NT2/D1 (cell line): ENCODE results near the gene NHS.

ENCODE experiments used
- DNase-seq: peaks from one replicate; pipeline ENCODE4 v3.0.0-alpha.2; 2011; ENCODE audit warnings: low read depth, low spot score
- H3K27me3 ChIP-seq: 2 replicates; pipeline ENCODE4 v1.6.0; 2011; ENCODE audit warnings: mild to moderate bottlenecking; ENCODE audit not compliant: insufficient read length, insufficient read depth
- H3K36me3 ChIP-seq: 2 replicates; pipeline ENCODE4 v1.6.1; 2011; ENCODE audit warnings: mild to moderate bottlenecking, low read length, mixed read lengths; ENCODE audit not compliant: insufficient read depth, insufficient read length
- H3K4me1 ChIP-seq: 2 replicates; pipeline ENCODE4 v1.5.1; 2011; ENCODE audit not compliant: insufficient read depth, insufficient read length
- H3K4me3 ChIP-seq: 2 replicates; pipeline ENCODE4 v1.5.1; 2011; ENCODE audit warnings: low read depth; ENCODE audit not compliant: insufficient read length
- H3K9ac ChIP-seq: 2 replicates; pipeline ENCODE4 v1.6.0; 2011; ENCODE audit warnings: low read depth; ENCODE audit not compliant: insufficient read length
- H3K9me3 ChIP-seq: 2 replicates; pipeline ENCODE4 v1.5.1; 2011; ENCODE audit warnings: mild to moderate bottlenecking, low read length; ENCODE audit not compliant: insufficient read depth
- SUZ12 ChIP-seq: IDR thresholded peaks from 2 replicates; pipeline ENCODE4 v1.6.1; 2011; ENCODE audit not compliant: insufficient read length, insufficient read depth; ENCODE audit errors: extremely low read depth
- YY1 ChIP-seq: IDR thresholded peaks from 2 replicates; pipeline ENCODE4 v1.6.1; 2011; ENCODE audit not compliant: insufficient read length, insufficient read depth
- ZNF274 ChIP-seq: IDR thresholded peaks from 2 replicates; pipeline ENCODE4 v1.6.1; 2011; ENCODE audit warnings: mild to moderate bottlenecking, low read depth, low read length

NHS gene

DNA sequence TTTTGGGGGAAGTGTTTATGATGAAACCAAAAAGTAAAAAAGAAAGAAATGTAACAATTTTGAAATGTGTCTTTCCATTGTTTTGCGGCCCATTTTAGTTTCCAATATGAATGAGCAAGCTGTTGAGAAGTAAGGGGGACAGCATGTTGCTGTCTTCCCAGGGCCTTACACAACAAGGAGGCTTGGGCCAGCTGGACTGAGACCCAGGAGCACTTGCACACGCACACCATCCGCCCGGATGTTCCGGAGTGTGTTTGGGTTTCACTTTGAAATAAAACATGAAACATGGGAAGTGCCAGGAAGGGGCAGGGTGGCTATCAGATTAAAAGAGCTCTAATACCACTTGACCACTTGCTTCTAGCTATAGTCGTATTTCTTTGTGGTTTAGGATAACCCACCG is 144.4 kb downstream of the NHS start:
- DNase-seq: no peak

DNA sequence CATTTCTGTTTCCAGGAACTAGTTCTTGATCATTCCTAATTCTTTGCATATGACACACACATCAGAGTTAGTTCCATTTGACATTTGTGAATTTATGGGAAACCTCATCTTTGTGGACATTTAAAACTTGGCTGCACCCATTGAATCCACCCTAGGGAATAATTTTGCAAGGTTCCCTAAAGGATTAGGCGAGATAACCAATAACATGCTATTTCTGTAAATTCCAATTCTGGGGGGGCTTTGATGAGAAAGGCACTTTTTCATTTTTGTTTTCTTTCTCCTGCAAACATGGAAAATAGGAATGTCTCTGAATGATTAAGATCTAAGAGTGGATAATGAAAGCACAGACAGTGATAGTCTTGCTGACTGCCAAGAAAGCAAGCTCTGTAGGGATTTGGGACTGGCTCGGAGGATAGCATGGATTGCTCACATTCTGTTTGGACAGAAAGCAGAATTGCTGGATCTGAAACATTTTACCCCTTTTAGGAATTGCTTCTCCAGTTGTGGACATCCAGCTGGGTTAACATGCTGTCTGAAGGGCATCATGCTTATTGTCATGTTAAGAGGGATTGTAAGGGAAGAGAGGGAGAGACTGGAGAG is 145.1 kb downstream of the NHS start:
- peaks cover 8% of the 10 kb centered on the region for H3K9me3 ChIP-seq
- H3K27me3 ChIP-seq: no peaks in the 10 kb centered on the region
- no peak for DNase-seq
- no peaks in the 10 kb centered on the region for H3K36me3 ChIP-seq
- no peak for TF ChIP-seq ZNF274
- TF ChIP-seq YY1: no peak
- no peak overlapping the region for H3K9ac ChIP-seq
- H3K4me1 ChIP-seq: peaks cover 5% of the 10 kb centered on the region
- no peak overlapping the region for H3K4me3 ChIP-seq

More for the DNA sequence above, 144.4 kb downstream of the NHS start:
- H3K27me3 ChIP-seq: no peaks in the 10 kb centered on the region
- H3K4me1 ChIP-seq: peaks cover 5% of the 10 kb centered on the region
- peaks cover 8% of the 10 kb centered on the region for H3K9me3 ChIP-seq
- TF ChIP-seq SUZ12: no peak
- no peak for TF ChIP-seq YY1
- TF ChIP-seq ZNF274: no peak
- no peaks in the 10 kb centered on the region for H3K36me3 ChIP-seq
- H3K9ac ChIP-seq: no peak overlapping the region
- H3K4me3 ChIP-seq: no peak overlapping the region

- peak overlapping the region; percentile 47 for H3K9ac ChIP-seq
- no peaks in the 10 kb centered on the region for H3K27me3 ChIP-seq
- no peak for DNase-seq
- no peak for TF ChIP-seq ZNF274
- no peak for TF ChIP-seq SUZ12
- TF ChIP-seq YY1: no peak
- peaks cover 8% of the 10 kb centered on the region for H3K9me3 ChIP-seq
- H3K4me3 ChIP-seq: no peak overlapping the region
- peaks cover 7% of the 10 kb centered on the region for H3K4me1 ChIP-seq
- no peaks in the 10 kb centered on the region for H3K36me3 ChIP-seq
Observed at GRCh38 chrX:17521871-17522693, 147.1 kb downstream of the NHS start.

DNA sequence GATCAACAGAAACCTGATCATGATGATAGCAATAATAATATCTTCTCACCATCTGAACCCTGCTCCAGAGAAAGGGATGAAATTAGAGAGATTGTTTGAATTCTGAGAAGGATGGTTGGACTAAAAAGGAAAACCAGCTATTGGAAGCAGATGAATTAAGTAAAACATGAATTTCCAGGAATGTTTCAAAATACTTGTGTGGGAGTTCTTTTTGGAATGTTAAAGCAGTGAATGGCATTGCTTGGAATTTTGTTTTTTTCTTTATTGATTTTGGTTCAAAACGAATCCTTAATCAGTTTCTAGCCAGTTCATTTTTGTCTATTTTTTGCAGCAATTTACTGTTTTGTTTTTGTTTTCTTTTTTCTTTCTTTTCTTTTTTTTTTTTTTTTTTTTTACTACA is 150.3 kb downstream of the NHS start:
- Histone ChIP-seq H3K36me3 (no peaks in the 10 kb centered on the region), H3K27me3 (no peaks in the 10 kb centered on the region), H3K4me3 (no peak overlapping the region), H3K4me1 (peaks cover 6% of the 10 kb centered on the region), H3K9ac (no peak overlapping the region), H3K9me3 (no peaks in the 10 kb centered on the region)
- no peak for TF ChIP-seq YY1
- no peak for TF ChIP-seq SUZ12
- TF ChIP-seq ZNF274: no peak
- DNase-seq: no peak

- DNase-seq: no peak
- Histone ChIP-seq H3K27me3 (no peaks in the 10 kb centered on the region), H3K36me3 (no peaks in the 10 kb centered on the region), H3K9ac (no peak overlapping the region), H3K9me3 (no peaks in the 10 kb centered on the region), H3K4me1 (peaks cover 11% of the 10 kb centered on the region), H3K4me3 (no peak overlapping the region)
- no peak for TF ChIP-seq ZNF274
- TF ChIP-seq SUZ12: no peak
- TF ChIP-seq YY1: no peak
Observed at GRCh38 chrX:17525762-17526555, 151.0 kb downstream of the NHS start.

GRCh38 chrX:17527135-17527701 is 152.2 kb downstream of the NHS start:
- no peaks in the 10 kb centered on the region for H3K27me3 ChIP-seq
- no peak for DNase-seq
- TF ChIP-seq YY1: no peak
- TF ChIP-seq SUZ12: no peak
- no peak for TF ChIP-seq ZNF274
- no peaks in the 10 kb centered on the region for H3K9me3 ChIP-seq
- no peak overlapping the region for H3K9ac ChIP-seq
- no peaks in the 10 kb centered on the region for H3K36me3 ChIP-seq
- H3K4me3 ChIP-seq: no peak overlapping the region
- peaks cover 11% of the 10 kb centered on the region for H3K4me1 ChIP-seq
